BLaER1 treated with 17β-estradiol and CSF1 and Interleukin-3, amounts not matched to agents 10 nM and 100 nM (cell line): Measurements from ENCODE around the gene GSDMA.
"Not testable (repeated sequence)": the region's sequence is repeated elsewhere in the genome, so short reads cannot be mapped to it uniquely, and the experiment has no call there.

Source experiments
- H3K27ac ChIP-seq, 11 experiments: shearing (Covaris generic); formaldehyde crosslinking; 2 replicates each; pipeline ENCODE4 v1.8.1; 2022
- H3K27me3 ChIP-seq, 11 experiments: shearing (Covaris generic); formaldehyde crosslinking; 2 replicates each; pipeline ENCODE4 v1.8.1; 2022
- H3K36me3 ChIP-seq, 11 experiments: shearing (Covaris generic); formaldehyde crosslinking; 2 replicates each; pipeline ENCODE4 v1.8.1; 2022
- H3K4me1 ChIP-seq, 10 experiments: shearing (Covaris generic); formaldehyde crosslinking; 2 replicates each; pipeline ENCODE4 v1.8.1; 2022
- H3K4me2 ChIP-seq, 11 experiments: shearing (Covaris generic); formaldehyde crosslinking; 2 replicates each; pipeline ENCODE4 v1.8.1; 2022
- H3K4me3 ChIP-seq, 10 experiments: shearing (Covaris generic); formaldehyde crosslinking; 2 replicates each; pipeline ENCODE4 v1.8.1; 2022
- H3K9ac ChIP-seq, 11 experiments: shearing (Covaris generic); formaldehyde crosslinking; 2 replicates each; pipeline ENCODE4 v1.8.1; 2022
- H3K9me3 ChIP-seq, 11 experiments: shearing (Covaris generic); formaldehyde crosslinking; replicated peaks in 1 of 11; 2 replicates each; pipeline ENCODE4 v1.8.1; 2022
- H4K20me1 ChIP-seq, 11 experiments: shearing (Covaris generic); formaldehyde crosslinking; 2 replicates each; pipeline ENCODE4 v1.8.1; 2022
- Cebpa-rat ChIP-seq, 11 experiments: shearing (Covaris generic); IDR thresholded peaks; 2 replicates each; pipeline ENCODE4 v1.8.1; 2022

GSDMA gene

GRCh38 chr17:39994448-39994847 is 31.6 kb downstream of the GSDMA start:
- Histone ChIP-seq H3K4me1 (peaks cover 0 to 10% (median 0%) of the 10 kb centered on the region in 10 experiments; a peak in 2 of 20 replicates), H3K4me3 (no peak overlapping the region), H3K27me3 (no peaks in the 10 kb centered on the region), H3K36me3 (peaks cover 89 to 100% (median 94%) of the 10 kb centered on the region in 11 experiments), H3K27ac (no peak overlapping the region), H4K20me1 (peaks cover 0 to 97% (median 68%) of the 10 kb centered on the region in 11 experiments; a peak in 19 of 22 replicates), H3K9ac (no peak overlapping the region), H3K9me3 (no peaks in the 10 kb centered on the region), H3K4me2 (no peak overlapping the region)
- TF ChIP-seq Cebpa-rat (IDR thresholded peaks at IDR 0.05): no peak

GRCh38 chr17:39995438-39995837 is 32.6 kb downstream of the GSDMA start:
- Histone ChIP-seq H3K27ac (no peak overlapping the region), H3K4me3 (no peak overlapping the region), H3K9me3 (no peaks in the 10 kb centered on the region), H4K20me1 (peaks cover 0 to 89% (median 63%) of the 10 kb centered on the region in 11 experiments; a peak in 19 of 22 replicates), H3K36me3 (peaks cover 79 to 90% (median 84%) of the 10 kb centered on the region in 11 experiments), H3K27me3 (no peaks in the 10 kb centered on the region), H3K4me2 (no peak overlapping the region), H3K9ac (no peak overlapping the region), H3K4me1 (peaks cover 0 to 10% (median 0%) of the 10 kb centered on the region in 10 experiments; a peak in 2 of 20 replicates)
- TF ChIP-seq Cebpa-rat (IDR thresholded peaks at IDR 0.05): no peak

- H3K27me3 ChIP-seq: no peaks in the 10 kb centered on the region
- H3K9me3 ChIP-seq: no peaks in the 10 kb centered on the region
- H4K20me1 ChIP-seq: peaks cover 0 to 81% (median 56%) of the 10 kb centered on the region in 11 experiments; a peak in 18 of 22 replicates
- H3K4me2 ChIP-seq: no peak overlapping the region
- no peak overlapping the region for H3K4me3 ChIP-seq
- H3K36me3 ChIP-seq: peaks cover 72 to 83% (median 77%) of the 10 kb centered on the region in 11 experiments
- H3K27ac ChIP-seq: no peak overlapping the region
- TF ChIP-seq Cebpa-rat (IDR thresholded peaks at IDR 0.05): no peak
- peaks cover 0 to 10% (median 0%) of the 10 kb centered on the region in 10 experiments; a peak in 2 of 20 replicates for H3K4me1 ChIP-seq
- 0 out of 22 replicates have a peak overlapping the region, but pooled peaks of 1 of the 11 experiments have one; percentile 1 for H3K9ac ChIP-seq
Observed at GRCh38 chr17:39996162-39996561, 33.4 kb downstream of the GSDMA start.

- Histone ChIP-seq H3K36me3 (peaks cover 66 to 76% (median 70%) of the 10 kb centered on the region in 11 experiments), H3K4me3 (no peak overlapping the region), H4K20me1 (peaks cover 0 to 75% (median 51%) of the 10 kb centered on the region in 11 experiments; a peak in 18 of 22 replicates), H3K27ac (no peak overlapping the region), H3K4me1 (peaks cover 0 to 10% (median 0%) of the 10 kb centered on the region in 10 experiments; a peak in 2 of 20 replicates), H3K9me3 (no peaks in the 10 kb centered on the region), H3K4me2 (no peak overlapping the region), H3K27me3 (no peaks in the 10 kb centered on the region), H3K9ac (no peak overlapping the region)
- TF ChIP-seq Cebpa-rat (IDR thresholded peaks at IDR 0.05): no peak
Observed at GRCh38 chr17:39996800-39997199, 34.0 kb downstream of the GSDMA start.

- no peak for TF ChIP-seq Cebpa-rat (IDR thresholded peaks at IDR 0.05)
- no peaks in the 10 kb centered on the region for H3K9me3 ChIP-seq
- peaks cover 0 to 10% (median 0%) of the 10 kb centered on the region in 10 experiments; a peak in 2 of 20 replicates for H3K4me1 ChIP-seq
- peaks cover 0 to 68% (median 44%) of the 10 kb centered on the region in 11 experiments; a peak in 18 of 22 replicates for H4K20me1 ChIP-seq
- H3K27ac ChIP-seq: no peak overlapping the region
- no peaks in the 10 kb centered on the region for H3K27me3 ChIP-seq
- no peak overlapping the region for H3K9ac ChIP-seq
- H3K36me3 ChIP-seq: peaks cover 58 to 69% (median 63%) of the 10 kb centered on the region in 11 experiments
- H3K4me3 ChIP-seq: no peak overlapping the region
- H3K4me2 ChIP-seq: no peak overlapping the region
Observed at GRCh38 chr17:39997543-39997942, 34.7 kb downstream of the GSDMA start.

GRCh38 chr17:39999067-39999466 is 36.3 kb downstream of the GSDMA start:
- peaks cover 0 to 52% (median 29%) of the 10 kb centered on the region in 11 experiments; a peak in 16 of 22 replicates for H4K20me1 ChIP-seq
- no peak overlapping the region for H3K4me2 ChIP-seq
- no peak overlapping the region for H3K9ac ChIP-seq
- peaks cover 0 to 10% (median 0%) of the 10 kb centered on the region in 10 experiments; a peak in 2 of 20 replicates for H3K4me1 ChIP-seq
- H3K27ac ChIP-seq: no peak overlapping the region
- peaks cover 43 to 54% (median 48%) of the 10 kb centered on the region in 11 experiments for H3K36me3 ChIP-seq
- H3K27me3 ChIP-seq: no peaks in the 10 kb centered on the region
- no peak overlapping the region for H3K4me3 ChIP-seq
- no peak for TF ChIP-seq Cebpa-rat (IDR thresholded peaks at IDR 0.05)
- H3K9me3 ChIP-seq: no peaks in the 10 kb centered on the region

- TF ChIP-seq Cebpa-rat (IDR thresholded peaks at IDR 0.05): no peak
- Histone ChIP-seq H3K27ac (no peak overlapping the region), H3K4me1 (peaks cover 0 to 10% (median 0%) of the 10 kb centered on the region in 10 experiments; a peak in 2 of 20 replicates), H3K9me3 (no peaks in the 10 kb centered on the region), H3K27me3 (no peaks in the 10 kb centered on the region), H3K9ac (no peak overlapping the region), H3K4me3 (no peak overlapping the region), H3K36me3 (peaks cover 32 to 43% (median 37%) of the 10 kb centered on the region in 11 experiments), H3K4me2 (no peak overlapping the region), H4K20me1 (peaks cover 0 to 41% (median 18%) of the 10 kb centered on the region in 11 experiments; a peak in 14 of 22 replicates)
Observed at GRCh38 chr17:40000161-40000560, 37.4 kb downstream of the GSDMA start.

GRCh38 chr17:40001335-40001734 is 38.5 kb downstream of the GSDMA start:
- not testable (repeated sequence) for H3K9ac ChIP-seq, H3K4me3 ChIP-seq, H3K4me1 ChIP-seq, H3K9me3 ChIP-seq, H3K4me2 ChIP-seq, H3K27me3 ChIP-seq, H3K27ac ChIP-seq
- Histone ChIP-seq H3K36me3 (peaks cover 20 to 31% (median 25%) of the 10 kb centered on the region in 11 experiments), H4K20me1 (peaks cover 0 to 30% (median 9%) of the 10 kb centered on the region in 11 experiments; a peak in 11 of 22 replicates)

GRCh38 chr17:40004072-40004471 is 41.3 kb downstream of the GSDMA start:
- Histone ChIP-seq H3K4me3 (no peak overlapping the region), H3K9me3 (no peaks in the 10 kb centered on the region), H3K4me1 (0 out of 20 replicates have a peak, but pooled peaks cover 0 to 5% (median 0%) of the 10 kb centered on the region in 10 experiments), H3K9ac (no peak overlapping the region), H4K20me1 (peaks cover 0 to 5% (median 0%) of the 10 kb centered on the region in 11 experiments; a peak in 2 of 22 replicates), H3K36me3 (peaks cover 0 to 3% (median 0%) of the 10 kb centered on the region in 11 experiments; a peak in 1 of 22 replicates), H3K27ac (no peak overlapping the region), H3K27me3 (no peaks in the 10 kb centered on the region), H3K4me2 (no peak overlapping the region)
- TF ChIP-seq Cebpa-rat (IDR thresholded peaks at IDR 0.05): no peak
